GM18867 (cell line): ENCODE results near the gene ADGRD2.

Experiments
- ATAC-seq: cut with Tn5 transposase; IDR thresholded peaks from one replicate; pipeline ENCODE4 v1.9.1; 2021; ENCODE audit warnings: mild to moderate bottlenecking, moderate library complexity; ENCODE audit not compliant: unreplicated experiment

ADGRD2 gene

GRCh38 chr9:124437086-124437485 is 13.2 kb upstream of the ADGRD2 start:
- no peak for ATAC-seq

GRCh38 chr9:124438091-124438490 is 12.2 kb upstream of the ADGRD2 start:
- no peak for ATAC-seq

GRCh38 chr9:124439086-124439485 is 11.2 kb upstream of the ADGRD2 start:
- no peak for ATAC-seq

- ATAC-seq = no peak
These were observed 10.5 kb upstream of the ADGRD2 start for GRCh38 chr9:124439686-124440243.

GRCh38 chr9:124440786-124441185 is 9.5 kb upstream of the ADGRD2 start:
- ATAC-seq = no peak

DNA sequence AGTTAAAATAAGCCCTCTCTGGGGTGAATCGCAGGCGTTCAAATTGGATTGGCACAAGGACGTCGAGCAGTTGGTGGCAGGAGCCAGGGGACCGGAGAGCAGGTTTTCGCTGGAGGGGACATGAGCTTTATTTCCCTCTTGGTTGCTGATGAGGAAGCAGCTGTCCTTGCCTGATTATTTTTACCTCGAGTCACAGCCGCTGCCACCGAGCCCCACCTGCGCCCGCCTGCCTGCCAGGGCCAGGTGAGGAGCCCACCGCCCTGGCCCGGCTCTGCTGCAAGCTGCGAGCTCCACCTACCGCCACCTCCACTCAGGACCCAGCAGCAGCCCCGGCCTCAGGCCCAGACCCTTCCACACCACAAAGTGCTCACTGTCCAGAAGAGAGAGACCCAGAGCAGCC is 9.0 kb upstream of the ADGRD2 start:
- no peak for ATAC-seq

- no peak for ATAC-seq
These were observed 7.9 kb upstream of the ADGRD2 start for GRCh38 chr9:124442379-124442778.

- ATAC-seq = no peak
These were observed 7.4 kb upstream of the ADGRD2 start for GRCh38 chr9:124442826-124443225.

DNA sequence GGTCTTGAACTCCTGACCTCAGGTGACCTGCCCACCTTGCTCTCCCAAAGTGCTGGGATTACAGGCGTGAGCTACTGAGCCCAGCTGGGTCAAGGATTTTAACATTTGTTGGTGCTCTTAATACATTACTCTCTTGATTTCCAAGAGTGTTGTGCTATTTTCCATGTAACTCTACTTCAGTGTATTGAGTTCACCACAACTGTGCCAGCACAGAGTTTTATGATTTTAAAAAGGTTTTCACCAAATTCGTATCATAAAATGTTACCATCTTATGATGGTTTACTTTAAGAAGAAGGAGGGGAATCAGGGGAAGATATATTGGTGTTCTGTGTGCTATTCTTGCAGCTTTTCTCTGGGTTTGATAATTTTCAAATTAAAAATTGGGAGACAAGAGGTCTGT is 6.6 kb upstream of the ADGRD2 start:
- no peak for ATAC-seq

GRCh38 chr9:124444166-124444565 is 6.1 kb upstream of the ADGRD2 start:
- ATAC-seq = no peak

- no peak for ATAC-seq
These were observed 3.0 kb upstream of the ADGRD2 start for GRCh38 chr9:124447297-124447661.

DNA sequence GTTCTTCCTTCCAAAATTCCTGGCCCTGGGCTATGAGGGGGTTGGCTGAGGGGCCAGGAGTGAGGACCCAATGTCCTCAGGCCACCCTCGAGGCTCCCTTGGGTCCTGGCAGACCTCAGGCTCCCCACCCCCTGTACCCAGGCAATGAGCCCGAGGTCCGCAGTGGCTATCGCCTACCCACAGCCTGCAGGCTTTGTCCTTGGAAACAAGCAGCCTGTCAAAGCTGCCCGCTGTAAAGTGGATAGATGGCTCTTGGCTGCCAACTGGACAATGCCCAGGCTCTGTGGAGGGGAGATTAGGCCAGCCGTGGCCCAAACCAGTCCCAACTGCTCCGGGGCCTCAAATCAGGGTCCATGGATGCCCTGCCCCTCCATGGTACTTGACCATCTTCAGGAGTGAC is 2.2 kb upstream of the ADGRD2 start:
- no peak for ATAC-seq

DNA sequence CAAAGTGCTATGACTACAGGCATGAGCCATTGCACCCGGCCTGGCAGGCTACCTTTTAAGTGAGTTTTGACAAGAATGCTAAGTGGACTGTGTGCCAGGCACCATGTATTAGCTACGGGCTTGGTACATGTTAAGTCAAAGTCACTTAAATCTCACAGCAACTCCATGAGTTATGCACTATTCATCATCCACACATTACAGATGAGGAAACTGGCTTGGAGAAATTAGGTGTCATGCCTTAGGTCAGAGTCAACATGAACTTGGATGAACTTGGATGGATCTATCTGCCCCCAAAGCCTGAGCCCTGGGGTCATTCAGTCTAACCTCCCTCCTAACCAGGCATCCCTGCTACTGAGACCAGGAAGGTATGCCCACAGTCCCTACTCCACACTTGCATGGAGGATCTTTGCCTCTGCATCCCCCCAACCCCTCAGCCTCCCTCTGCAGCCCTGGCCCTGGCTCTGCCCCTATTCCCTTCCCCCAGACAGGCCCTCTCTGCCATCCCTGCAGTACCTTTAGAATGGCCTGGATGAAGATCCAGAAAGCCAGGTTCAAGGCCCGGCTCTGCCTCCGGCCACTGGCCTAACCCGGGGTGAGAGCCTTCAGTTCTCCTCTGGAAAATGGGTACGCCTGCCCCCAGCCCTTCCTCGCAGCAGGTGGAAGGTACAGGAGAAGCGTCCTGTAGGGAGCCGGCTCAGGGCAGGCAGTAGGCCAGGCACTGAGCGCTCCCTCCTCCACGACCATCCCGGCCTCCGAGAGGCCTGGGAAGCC is 685 bp upstream of the ADGRD2 start:
- ATAC-seq = no peak

DNA sequence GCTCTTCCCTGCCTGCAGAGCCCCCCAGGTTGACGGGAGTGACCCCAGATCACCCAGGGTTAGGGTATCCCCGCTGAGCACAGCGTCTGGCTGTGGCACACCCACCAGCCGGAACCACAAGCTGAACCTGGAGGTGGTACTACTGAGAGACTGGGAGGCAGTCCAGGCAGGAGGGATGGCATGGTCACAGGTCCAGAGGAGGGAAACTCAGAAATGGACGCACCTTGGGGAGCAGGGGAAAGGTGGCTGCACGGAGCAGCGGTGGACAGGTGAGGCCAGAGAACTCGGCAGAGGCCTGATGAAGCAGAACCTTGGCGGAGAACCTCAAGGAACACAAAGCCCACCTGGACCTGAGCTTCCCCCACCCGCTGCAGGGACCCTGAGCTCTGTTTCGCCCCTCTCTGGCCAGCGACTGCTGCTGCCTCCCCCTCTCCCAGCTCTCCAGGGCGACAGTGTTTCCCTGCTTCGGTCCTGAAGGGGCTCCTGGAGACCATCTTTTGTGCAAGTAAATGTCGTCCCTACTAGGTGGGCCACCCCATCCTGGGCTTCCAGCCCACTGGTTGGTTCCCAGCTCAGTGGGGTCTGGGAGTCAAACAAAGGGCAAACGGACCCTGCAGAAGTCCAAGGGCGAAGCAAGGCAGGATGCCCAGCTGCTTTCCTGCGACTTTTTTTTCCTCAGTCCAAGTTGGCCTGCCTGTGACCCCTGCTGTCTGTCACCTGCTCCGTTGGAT is 845 bp downstream of the ADGRD2 start:
- no peak for ATAC-seq

- ATAC-seq = no peak
These were observed 2.1 kb downstream of the ADGRD2 start for GRCh38 chr9:124452326-124452725.

GRCh38 chr9:124452841-124453585 is 2.8 kb downstream of the ADGRD2 start:
- no peak for ATAC-seq

- ATAC-seq = no peak
These were observed 3.4 kb downstream of the ADGRD2 start for GRCh38 chr9:124453586-124454191.

DNA sequence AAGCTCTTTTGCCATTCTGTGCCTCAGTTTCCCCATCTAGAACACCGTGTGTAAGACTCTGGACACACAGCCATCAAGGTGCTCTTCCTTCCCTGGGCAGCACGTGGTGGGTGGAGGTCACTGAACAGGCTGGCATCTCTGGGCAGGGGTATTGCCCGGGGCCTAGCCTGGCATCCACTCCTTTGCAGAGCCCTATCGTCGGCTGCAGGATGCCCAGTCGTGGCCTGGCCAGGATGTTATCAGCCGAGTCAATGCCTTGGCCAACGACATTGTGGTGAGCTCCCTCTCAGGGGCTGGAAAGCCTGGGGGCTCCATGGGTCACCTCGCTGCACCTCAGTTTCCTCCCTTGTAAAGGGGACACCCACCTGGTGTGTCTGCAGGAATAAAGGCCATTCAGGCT is 4.0 kb downstream of the ADGRD2 start:
- no peak for ATAC-seq

GRCh38 chr9:124454791-124455443 is 4.7 kb downstream of the ADGRD2 start:
- ATAC-seq = no peak

- no peak for ATAC-seq
These were observed 5.6 kb downstream of the ADGRD2 start for GRCh38 chr9:124455820-124456219.
